Renal pelvis (tissue), 4 donors: Measurements from ENCODE around the gene TTLL8. TPM values are rescaled to one million over a fixed set of nuclear protein-coding genes. Genes with fewer than 3 reads are reported as not detected.

Experiments
- DNase-seq: peaks from one replicate; pipeline ENCODE4 v3.0.0-alpha.2; 2013
- polyA plus RNA-seq, 3 donors: library from polyadenylated mRNA; unstranded; fragments of 120-200 nt; gene quantifications; one replicate each; pipeline ENCODE4 v1.2.1, GENCODE V29; 2013; ENCODE audit not compliant: insufficient read length in 3 of 3

TTLL8 gene
- polyA plus RNA-seq, 3 donors = not detected

DNA sequence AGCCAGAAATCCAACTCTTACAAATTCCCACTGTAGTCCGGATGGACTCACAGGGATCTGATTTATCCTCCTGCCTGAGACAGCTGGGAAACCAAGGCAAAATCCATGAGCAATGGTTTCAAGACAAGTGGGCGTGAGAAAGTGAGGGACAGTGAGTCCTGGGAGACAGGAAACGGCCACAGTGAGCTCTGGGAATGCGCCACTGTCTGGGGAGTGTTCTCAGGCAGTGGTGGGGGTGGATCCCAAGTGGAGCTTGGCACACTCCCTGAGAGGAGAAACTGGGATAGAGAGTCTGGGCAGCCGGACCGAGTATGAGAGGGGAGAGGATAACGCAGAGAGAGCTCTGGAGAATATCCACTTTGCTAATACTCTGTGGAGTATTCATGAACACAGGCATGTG lies 55.3 kb downstream of the TTLL8 start:
- DNase-seq = no peak

DNA sequence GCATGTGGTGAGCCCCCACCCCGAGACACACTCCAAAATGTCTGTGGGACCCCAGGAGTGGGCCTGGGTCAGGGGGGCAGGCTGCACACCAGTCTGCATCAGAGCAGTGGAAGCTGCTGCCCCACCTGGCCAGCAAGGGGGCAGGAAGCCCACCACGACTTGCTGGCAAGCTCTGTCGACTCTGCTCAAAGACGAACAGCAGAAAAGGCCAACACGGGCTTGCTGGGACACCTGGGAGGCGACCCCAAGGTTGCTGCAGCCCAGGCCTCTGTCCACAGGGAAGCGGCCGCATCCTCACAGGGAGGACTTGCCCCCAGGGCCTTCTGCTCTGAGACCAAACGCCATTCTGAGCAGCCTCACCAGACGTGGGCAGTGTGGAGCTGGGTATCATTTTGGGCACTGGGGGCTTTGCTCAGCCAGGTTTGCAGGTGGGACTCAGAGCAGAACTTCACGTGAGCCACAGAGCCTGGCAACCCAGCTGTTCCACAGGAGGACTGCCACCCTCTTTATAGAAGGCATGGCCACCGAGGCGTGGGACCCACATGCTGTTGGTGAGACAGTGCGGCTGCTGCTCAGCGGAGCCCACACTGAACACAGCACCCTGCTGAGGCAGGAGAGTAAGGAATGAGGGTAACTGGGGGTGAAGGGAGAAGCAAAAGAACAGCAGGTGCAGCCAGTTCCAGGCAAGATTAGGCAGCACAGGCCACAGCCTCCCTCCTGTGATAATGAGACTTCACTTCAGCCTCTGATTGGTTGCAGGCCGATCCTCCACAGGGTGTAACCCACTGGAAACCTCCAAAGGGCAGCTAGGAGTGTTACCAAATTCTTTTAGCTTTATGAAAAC lies 56.5 kb downstream of the TTLL8 start:
- DNase-seq = no peak

DNA sequence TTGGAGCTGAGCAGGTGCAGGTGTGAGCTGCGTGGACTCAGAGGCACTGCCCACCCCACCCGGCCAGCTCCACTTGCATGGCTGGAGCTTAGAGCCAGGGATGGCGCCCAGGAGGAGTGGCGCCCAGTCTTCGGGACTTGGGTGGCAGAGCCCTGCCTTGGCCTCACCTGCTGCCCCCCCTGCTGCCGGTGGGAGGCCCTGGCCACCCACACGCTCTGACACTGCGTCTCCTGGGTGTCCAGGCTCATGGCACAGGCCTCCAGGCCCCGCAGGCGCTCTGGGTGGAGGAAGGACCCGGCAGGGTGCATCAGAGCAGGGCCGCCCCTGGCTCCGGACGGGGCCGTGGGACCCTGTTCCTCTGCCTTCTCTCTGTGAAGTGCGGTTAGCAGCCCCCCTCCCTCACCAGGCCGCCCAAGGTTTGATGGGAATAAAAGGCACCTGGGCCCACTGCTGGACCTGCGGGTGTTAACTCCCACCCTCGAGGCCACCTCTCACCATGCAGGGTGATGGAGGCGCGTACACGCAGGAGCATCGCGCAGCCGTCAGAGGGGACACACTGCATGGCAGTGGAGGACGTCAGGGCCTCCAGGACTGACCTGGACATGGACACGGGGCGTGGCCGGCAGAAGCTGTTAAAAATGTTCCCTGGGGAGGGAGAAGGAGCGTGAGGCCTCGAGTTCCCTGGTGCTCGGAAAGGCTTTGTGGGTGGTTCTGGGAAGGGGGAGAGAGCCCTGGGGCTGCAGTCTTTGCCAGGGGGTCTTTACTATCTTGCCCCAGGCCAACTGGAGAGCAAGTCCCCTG lies 57.3 kb downstream of the TTLL8 start:
- DNase-seq = no peak

DNA sequence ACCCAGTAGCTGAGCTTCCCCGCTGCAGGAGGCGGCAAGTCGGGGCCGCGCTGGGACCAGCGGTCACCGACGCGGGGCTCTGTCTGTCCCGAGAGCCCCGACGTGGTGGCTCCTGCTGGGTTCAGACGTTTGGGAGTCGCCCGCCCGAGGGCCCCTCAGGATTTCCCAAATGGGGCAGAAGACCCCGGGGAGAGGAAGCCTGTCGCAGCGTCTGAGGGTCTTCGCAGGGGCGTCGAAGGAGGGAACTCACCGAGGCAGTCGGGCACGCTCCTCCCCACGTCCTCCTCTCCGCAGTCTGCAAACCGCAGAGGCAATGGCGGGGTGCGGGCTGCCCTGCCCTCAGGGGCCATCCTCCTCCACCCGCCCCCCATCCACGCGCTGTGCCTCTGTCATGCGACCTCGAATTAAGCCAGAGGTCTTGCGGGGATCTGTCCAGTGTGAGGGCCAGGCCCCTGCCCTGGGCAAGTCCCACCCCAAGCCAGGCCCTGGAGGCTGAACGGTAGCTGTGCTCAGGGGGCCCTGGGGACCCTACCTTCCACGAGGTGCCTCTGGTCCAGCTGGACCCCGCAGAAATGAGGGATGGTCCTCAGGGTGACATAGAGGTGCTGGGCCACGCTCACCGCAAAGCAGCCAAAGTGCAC lies 58.0 kb downstream of the TTLL8 start:
- no peak for DNase-seq

DNA sequence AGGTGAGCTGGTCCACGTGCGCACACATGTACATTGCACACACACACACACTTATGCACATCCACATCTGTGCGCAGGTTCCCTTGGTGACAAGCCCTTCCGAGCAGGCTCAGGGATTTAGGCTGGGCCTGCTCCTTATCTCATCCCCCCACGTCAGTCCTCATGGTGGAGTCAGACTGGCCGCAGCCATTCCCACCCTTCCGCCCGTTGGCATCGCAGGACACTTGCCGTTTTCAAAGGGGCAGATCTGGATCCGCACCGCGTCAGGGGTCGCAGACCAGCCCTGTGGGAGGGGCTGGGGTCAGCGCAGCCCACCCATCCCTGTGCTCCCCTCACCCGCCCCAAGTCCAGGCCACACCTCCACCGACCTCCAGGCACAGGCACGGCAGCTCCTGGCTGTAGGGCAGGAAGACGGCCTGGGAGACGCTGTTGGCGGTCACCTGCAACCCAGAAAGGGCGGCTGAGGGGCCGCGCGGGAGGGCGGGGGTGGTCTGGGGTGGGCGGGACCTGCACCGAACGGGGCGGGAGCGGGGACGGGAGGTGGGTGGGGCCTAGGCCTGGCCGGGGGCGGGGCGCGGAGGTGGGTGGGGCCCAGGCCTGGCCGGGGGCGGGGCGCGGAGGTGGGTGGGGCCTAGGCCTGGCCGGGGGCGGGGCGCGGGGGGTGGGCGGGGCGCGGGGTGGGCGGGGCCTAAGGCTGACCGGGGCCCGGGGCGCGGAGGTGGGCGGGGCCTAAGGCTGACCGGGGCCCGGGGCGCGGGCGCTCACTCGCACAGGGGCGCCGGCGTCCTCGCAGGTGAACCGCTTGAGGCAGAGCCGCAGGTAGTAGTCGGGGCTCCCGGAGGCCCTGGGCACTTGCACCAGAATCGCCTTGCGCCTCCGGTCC lies 58.8 kb downstream of the TTLL8 start:
- DNase-seq = no peak

DNA sequence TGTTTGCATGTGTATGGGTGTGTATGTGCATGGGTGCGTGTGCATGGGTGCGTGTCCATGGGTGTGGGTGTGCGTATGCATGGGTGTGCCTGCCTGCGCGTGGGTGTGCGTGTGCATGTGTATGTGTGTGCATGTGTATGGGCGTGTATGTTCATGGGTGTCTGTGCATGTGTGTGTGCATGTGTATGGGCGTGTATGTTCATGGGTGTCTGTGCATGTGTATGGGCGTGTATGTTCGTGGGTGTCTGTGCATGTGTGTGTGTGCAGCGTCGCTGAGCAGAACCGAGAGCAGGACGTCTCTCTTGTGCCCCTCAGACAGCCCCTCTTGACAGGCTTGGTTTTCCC lies 59.4 kb downstream of the TTLL8 start:
- DNase-seq = no peak

DNA sequence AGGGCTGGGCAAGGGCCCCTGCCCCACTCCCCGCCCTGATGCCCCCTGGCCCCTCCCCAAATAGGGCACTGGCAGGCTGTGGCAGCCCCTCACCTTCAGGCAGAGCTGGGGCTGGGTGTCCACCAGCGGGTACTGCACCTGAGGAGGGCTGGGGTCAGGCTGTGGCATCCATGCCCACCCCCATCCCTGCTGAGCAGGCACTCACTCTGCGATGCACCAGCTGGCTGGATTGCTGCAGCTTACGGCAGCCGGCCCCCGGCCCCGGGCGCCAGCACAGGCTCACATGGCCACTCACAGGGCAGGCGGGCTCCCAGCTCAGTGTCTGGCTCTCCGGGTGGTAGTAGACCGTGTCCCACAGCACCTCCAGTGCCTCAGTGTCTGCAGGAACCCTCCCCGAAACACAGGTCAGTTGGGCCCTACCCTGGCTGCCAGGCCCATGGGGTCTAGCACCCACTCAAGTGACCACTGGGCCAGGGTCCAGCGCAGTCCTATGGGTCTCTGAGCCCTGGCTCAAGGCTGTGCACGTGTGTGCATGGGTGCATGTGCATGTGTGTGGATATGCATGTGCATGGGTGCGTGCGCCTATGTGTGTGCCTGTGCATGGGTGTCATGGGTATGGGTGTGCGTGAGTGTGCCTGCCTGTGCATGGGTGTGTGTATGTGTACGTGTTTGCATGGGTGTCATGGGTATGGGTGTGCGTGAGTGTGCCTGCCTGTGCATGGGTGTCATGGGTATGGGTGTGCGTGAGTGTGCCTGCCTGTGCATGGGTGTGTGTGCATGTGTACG lies 60.0 kb downstream of the TTLL8 start:
- no peak for DNase-seq

DNA sequence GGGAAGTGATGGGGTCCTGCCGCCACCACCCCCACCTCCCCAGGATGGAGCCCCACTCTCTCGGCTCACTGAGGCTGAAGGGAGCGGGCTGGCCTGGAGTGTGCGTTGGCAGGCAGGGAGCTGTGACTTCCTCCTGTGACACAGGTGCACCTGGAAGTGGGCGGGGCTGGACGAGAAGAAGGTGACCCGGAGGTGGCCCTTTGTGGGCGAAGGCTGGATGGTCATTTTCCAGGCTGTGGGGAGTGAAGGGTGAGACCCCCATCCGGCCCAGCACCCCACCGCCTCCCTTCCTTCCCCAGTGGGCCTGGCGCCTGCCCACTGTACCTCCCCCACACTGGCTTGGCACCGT lies 60.9 kb downstream of the TTLL8 start:
- no peak for DNase-seq

DNA sequence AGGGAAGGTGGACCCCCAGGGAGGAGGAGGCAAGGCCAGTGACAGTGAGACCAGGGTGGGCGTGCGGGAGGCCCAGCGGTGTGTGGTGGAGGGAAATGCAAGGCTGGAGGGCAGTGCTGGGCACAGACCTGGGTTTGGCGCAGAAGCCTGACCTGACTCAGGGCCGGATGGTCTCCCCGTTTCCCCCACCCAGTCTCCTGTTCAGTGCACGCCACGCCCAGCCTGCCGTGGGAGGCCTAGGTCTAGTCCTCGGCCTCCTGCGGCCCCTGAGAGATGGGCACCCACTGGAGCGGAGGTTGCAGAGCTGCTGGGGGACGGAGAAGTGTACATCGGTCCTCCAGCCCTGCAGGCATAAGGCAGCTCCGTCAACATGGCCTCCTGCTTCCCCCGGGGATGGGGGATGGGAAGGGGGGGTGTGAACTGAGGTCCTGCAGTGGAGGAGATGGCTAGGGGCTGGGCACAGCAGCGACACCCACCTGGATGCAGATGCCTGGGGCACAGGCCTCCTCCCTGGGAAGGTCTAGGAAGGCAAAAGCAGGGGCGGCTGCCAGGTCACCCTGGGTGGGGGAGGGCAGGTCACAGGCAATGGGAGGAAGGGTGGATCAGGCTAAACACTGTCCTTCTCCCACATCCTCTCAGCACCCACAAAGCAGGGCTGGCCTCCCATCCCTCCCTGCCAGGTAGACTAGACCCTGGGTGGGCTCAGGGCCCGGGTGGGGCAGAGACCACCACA lies 61.4 kb downstream of the TTLL8 start:
- DNase-seq = no peak

DNA sequence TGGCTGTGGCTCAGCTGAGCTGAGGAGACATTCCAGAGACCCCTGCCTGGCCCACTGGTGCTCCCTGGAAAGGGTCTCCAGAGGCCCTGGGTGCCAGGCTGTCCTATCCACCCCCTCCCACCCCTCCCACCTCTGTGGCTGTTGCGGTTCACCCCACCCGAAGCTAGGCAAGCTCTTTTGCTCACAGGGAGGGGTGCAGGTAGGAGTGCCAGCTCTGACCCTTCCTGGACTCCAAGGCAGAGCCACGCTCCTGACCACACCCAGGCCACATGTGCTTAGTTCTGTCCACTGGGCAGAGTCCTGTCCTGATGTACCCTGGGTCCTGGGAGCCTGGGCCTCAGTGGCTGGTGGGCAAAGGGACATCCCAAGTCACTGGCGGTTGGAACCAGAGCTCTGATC lies 62.0 kb downstream of the TTLL8 start:
- no peak for DNase-seq

DNA sequence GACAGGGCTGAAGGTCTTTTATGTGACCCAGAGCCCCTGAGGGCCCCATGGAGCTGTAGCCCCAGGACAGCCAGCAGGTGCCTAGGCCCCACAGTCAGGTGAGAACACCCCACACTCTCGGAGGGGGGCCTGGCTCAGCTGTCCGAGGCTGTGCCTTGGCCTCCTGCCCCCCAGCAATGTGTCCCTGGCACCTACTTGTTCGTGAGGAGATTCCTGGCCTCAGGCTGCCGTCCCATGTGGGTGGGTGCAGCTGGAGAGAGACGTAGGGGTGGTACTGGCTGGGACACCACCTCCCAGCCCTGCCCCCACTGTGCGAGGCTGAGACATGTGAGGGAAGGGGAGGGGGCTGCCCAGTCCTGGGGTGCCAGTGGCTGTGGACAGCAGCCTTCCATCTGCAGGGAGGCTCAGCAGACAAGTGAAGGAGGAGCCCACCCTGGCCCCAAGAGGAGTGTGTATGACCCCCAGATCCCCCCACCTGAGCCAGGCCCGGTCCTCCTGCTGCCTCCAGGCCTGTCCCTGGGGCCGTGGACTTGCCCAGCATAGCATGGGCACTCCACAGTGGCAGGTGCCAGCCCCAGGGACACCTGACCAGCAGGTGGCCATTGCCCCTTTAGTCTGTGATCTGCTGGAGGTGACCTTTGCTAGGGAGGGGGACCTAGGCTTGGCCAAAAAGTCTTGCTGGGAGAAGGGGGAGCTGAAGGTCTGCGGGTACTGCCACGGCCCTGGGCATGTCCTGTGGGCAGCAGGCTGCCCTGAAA lies 62.6 kb downstream of the TTLL8 start:
- no peak for DNase-seq

DNA sequence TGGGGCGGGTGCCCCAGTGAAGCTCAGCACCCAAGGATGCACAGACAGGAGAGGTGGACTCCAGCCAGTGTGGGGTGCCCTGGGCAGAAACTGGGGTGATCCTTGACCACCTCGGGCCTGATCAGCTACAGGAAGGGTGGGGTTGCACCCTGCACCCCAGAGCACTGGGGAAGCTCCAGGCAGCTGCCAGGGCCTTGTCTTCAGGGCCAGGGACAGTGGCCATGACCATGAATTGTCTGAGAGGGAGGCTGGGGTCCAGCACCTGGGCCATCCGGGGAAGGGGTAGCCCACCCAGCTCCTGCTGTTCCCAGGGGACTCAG lies 63.1 kb downstream of the TTLL8 start:
- DNase-seq = no peak

DNA sequence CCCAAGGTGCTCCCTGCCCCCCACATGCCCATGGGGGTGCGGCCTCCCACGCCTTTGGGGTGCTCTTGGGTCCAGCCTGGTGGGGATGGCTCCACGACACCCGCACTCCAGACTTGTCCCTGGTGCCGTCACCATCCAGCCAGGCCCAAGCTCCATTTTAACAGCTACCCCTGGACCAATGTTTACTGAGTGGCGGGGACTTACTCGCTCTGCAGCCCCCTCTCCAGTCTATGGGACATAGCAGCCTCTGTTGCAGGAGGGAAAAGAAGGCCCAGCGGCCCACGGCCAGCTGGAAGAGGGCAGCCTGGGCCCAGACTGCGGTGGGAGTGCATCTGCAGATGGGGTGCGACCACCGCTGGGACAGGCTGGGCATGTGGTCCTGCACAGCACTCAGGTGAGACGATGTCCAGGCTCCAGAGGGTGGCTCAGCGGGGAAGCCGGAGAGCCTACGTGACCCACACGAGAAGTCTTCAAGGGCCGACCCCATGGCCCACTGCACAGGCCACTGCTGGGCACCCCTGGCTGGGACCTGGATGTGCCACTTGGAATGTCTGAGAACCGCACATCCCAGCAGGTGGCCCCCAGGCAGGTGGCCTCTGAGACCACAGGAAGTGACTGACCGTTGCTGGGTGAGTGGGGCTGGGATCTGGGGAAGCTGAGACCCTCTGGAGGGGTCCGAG lies 63.6 kb downstream of the TTLL8 start:
- DNase-seq = no peak

DNA sequence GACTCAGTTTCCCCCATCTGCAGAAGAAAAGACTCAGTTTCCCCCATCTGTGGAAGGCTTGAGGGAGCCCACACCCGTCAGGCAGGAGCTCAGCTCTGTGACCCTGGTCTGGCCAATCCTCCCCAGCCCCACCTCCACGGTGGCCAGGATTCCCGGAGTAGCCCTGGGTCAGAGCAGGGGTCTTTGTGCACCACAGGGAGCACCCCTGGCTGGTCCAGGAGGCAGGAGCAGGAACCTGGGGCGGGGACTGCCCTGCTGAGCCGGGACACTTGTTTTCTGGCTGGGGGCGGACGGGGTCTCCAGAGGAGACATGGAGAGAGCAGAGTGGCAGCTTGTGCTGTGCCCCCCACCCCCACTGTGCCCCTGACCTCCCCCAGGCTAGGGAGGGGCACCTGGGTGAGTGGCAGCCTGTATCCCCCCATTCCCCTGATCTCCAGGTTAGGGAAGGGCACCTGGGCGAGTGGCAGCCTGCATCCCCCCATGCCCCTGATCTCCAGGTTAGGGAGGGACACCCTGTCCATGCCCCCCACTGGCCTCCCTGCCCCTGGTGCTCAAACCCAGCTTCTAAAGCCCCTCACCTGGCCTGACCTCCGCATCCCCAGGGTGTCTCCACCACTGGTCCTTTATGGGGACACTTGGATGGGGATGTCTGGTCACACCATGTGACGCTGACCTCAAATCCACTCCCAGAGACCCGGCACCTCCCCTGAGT lies 64.3 kb downstream of the TTLL8 start:
- no peak for DNase-seq

DNA sequence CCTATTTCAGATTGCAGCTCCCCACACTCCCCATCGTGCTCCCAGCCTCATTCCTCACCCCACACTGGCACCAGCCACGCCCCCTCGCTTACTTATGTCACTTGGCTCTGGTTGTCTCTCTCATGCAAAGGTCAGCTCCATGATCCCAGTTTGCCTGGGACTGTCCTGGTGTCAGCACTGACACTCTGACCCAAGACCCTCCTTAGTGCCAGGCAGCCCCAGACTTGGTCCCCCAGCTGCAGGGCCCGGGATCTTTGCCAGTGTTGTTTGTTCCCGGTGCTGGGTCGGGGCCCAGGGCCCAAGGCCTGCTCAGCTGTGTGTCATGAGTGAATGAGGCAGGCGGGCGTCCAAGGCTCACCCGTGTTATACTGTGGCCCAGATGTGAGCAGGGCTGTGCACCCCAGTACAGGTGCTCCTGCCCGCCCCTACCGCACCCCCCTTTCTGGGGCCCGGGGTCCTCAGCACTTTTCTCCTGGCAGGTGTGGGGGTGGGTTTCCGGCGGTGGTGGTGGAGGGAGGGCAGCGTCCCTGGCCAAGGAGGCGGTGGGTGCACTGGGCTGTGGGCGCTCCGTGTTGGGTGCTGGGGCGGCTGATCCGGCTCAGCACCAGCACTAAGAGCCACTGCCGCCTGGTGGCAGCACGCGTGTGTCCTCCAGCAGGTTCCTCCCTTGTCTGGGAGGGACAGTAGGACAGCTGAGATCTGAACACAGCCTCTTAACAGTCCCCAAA lies 65.0 kb downstream of the TTLL8 start:
- no peak for DNase-seq

DNA sequence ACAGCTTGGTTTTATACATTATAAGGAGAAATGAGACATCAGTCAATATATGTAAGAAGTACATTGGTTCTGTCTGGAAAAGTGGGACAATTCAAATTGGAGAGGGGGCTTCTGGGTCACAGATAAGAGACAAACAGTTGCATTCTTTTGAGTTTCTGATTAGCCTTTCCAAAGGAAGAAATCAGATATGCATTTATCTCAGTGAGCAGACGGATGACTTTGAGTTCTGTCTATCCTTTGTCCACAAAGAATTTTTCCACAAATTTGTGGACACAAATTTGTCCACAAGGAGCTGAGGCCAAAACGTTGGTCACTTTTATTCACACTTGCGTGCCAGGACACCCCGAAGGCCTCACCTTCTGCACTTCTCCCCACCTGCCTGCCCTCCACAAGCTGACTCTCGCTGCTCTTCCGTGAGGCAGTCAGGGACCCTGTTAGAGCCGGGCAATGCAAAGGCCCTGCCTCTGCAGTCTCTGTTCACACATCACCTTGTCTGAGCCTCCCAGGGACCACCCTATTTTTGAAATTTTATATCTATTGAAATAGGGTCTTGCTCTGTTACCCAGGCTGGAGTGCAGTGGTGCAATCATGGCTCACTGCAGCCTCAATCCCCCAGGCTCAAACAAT lies 66.1 kb downstream of the TTLL8 start:
- no peak for DNase-seq

DNA sequence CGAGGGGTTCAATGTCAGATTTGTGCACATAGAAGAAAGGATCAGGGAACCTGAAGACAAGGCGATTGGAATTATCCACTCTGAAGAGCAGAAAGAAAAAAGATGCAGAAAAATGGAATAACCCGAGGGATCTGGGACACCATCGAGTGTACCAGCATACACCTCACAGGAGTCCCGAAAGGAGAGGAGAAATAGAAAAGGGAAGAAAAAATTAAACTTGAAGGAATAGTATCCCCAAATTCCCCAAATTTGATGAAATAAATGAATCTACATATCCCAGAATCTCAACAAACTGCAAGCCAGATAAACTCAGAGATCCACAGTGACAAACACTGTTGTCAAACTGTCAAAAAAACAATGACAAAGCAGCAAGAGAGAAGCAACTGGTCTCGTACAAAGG lies 66.9 kb downstream of the TTLL8 start:
- DNase-seq = no peak
